DMS79 (cell line): ENCODE results near the gene NLRP5.
"Not testable (repeated sequence)": the region's sequence is repeated elsewhere in the genome, so short reads cannot be mapped to it uniquely, and the experiment has no call there.

Experiments
- DNase-seq: peaks from one replicate; lab custom pipeline; 2025; lab: John Stamatoyannopoulos, UW

NLRP5 gene

GRCh38 chr19:55986487-55986886, at the start of gene NLRP5:
Gene NLRP5, plus strand, starts transcription at chr19:55986775.
- DNase-seq: peak; percentile 84

DNA sequence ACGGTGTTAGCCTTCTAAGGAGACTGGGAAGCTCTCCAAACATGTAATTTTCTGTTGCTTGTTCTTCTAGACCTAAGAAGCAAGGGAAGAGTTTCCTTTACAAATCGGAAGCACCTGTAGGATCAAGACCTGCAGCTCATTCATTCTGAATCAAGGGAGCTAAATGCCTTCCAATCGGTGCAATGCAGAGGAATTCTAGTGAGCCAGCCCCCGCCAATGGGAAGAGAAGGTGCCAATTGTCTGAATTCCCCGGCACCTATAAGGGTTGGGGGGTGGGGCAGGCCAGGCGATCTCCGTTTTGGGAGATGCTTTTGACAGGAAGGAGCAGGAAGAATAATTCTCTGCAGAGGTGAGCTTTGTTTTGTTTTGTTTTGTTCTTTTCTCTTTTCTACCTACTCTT, 47.4 kb upstream of the NLRP5 start:
- DNase-seq: no peak

- DNase-seq: no peak
These were observed 46.3 kb upstream of the NLRP5 start for GRCh38 chr19:55940306-55940705.

DNA sequence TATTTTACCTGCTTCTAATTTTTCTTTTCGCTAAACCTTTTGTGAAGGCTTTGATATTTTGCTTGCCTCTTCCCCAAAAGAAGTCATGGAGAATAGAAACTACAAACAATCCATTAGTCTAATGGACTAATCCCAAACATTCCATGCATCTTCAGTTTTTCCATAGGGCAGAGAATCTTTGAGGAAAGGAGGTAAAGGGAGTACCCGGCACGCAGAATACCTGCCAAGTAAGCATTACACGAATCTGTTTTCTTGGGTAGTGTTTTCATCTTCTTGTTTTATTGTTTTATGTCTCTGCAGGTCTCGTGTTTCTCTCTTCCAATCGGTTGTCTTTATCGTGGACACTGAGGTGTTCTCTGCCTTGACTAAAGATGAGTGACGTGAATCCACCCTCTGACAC, 39.0 kb upstream of the NLRP5 start, which contains the start of gene NLRP8:
Gene NLRP8 (plus strand): TSS at position 301 of the 400 bp plus-strand sequence.
- no peak for DNase-seq

DNA sequence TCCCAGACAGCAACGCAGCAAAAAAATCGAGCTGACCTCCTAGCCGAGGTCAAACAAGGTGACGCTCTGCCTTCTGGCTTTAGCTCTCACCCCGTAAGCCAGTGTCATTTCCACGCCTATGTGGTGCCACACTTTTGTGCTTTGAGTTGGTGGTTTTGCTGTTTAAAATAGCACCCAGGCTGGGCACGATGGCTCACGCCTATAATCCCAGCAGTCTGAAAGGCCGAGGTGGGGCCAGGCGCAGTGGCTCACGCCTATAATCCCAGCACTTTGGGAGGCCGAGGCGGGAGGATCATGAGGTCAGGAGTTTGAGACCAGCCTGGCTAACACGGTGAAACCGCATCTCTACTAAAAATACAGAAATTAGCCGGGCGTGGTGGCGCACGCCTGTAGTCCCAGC, 36.0 kb upstream of the NLRP5 start:
- not testable (repeated sequence) for DNase-seq

DNA sequence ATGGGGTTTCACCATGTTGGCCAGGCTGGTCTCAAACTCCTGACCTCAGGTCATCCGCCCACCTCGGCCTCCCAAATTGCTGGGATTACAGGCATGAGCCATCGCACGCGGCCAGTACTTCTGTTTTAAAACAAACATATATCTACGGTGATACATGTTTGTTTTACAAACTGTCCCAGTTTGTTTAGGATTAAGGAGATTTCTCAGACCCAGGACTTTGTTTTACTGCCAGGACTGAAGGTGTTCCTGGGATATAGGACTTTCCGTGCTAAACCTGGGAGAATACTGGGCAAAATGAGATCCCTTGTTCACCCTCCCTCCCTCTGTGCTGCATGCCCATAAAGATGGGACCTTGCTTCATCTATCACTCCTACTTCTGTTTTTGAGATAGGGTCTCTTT, 30.1 kb upstream of the NLRP5 start:
- DNase-seq: no peak

GRCh38 chr19:55958356-55958755, 28.2 kb upstream of the NLRP5 start:
- DNase-seq: no peak

GRCh38 chr19:55959996-55960675, 26.4 kb upstream of the NLRP5 start:
- no peak for DNase-seq

- no peak for DNase-seq
These were observed 24.4 kb upstream of the NLRP5 start for GRCh38 chr19:55962186-55962585.

GRCh38 chr19:55973982-55974381, 12.6 kb upstream of the NLRP5 start:
- DNase-seq: no peak

GRCh38 chr19:55980415-55980814, 6.2 kb upstream of the NLRP5 start:
- DNase-seq: no peak

DNA sequence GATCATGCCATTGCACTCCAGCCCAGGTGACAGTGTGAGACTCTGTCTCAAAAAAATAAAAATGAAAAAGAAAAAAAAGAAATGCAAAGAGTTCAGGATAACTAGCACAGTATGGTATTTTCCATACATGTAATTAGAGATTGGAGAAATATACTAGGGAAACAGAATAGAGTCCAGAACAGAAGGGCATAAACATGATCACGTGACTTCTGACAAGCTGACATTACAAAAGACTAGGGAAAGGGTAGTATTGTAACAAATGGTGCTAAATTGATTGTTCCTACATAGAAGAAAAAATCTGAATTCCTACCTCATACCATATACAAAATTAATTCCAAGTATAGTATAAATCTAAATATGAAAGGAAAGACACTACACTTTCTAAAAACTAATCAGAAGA, 1.3 kb upstream of the NLRP5 start:
- DNase-seq: no peak

- no peak for DNase-seq
These were observed 4.3 kb downstream of the NLRP5 start for GRCh38 chr19:55990831-55991230.

DNA sequence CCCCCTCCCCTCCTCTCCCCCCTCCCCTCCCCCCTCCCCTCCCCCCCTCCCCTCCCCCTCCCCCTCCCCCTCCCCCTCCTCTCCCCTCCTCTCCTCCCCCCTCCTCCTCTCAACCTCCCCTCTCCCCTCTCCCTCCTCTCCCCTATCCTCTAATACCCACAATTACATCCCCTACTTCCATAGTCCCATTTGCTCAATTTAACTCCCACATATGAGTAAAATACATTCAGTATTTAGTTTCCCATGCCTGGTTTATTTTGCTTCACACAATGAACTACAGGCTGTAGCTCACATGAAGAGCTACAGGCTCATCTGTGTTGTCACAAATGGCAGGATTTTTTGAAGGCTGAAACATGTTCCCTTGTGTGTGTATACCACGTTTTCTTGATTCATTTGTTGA, 6.9 kb downstream of the NLRP5 start:
- no peak for DNase-seq

DNA sequence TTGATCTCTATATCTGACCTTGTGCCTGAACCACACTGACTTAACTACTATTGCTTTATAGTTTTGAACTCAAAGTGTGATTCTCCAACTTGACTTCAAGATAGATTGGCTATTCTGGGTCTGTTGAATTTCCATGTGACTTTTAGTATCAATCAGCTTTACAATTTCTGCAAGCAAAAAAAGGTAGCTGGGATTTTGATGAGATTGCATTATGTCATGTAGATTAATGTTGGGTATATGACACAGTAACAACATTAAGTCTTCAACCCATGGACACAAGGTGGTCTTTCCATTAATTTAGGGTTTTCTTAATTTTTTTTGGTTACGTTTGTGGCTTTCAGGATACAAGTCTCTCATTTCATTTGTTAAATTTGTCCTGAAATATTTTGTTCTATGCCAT, 28.2 kb downstream of the NLRP5 start:
- DNase-seq: no peak

DNA sequence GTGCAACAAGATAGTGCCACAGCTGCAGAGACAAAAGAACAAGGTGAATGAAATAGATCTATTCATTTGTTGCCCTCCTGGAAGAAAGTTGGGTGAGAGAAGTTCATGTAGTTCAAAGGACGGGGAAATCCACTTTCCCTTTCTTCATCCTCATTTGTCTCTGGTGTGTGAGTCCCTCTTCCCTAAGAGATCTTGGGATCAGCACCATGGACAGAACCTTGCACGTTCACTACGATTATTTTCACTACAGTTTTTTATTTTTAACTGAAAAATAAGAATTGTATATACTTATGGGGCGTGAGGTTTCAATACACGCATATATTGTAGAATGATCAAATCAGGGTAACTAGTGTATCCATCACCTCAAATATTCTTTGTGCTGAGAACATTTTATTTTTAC, 29.2 kb downstream of the NLRP5 start:
- DNase-seq: no peak

DNA sequence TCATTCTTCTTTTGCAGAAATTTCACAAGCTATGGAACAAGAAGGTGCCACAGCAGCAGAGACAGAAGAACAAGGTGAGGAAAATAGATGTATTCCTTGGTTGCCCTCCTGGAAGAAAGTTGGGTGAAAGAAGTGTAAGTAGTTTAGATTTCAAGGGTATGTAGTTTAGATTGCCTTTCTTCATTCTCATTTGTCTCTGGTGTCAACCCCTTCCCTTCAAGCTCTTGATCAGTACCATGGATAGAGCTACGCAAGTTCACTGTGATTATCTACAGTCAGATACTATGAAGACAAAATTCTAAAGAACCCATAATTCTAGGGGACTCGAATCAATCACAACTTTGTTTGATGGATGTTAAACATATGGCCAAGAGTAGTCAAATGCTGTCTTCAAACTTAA, 32.8 kb downstream of the NLRP5 start:
- DNase-seq: not testable (repeated sequence)

GRCh38 chr19:56020355-56020975, 33.9 kb downstream of the NLRP5 start:
- DNase-seq: not testable (repeated sequence)

DNA sequence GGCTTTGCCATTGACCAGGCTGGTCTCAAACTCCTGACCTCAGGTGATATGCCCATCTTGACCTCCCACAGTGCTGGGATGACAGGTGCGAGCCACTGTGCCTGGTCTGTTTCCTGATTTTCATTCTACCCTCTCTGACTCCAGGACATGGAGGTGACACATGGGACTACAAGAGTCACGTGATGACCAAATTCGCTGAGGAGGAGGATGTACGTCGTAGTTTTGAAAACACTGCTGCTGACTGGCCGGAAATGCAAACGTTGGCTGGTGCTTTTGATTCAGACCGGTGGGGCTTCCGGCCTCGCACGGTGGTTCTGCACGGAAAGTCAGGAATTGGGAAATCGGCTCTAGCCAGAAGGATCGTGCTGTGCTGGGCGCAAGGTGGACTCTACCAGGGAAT, 40.2 kb downstream of the NLRP5 start:
- DNase-seq: no peak

DNA sequence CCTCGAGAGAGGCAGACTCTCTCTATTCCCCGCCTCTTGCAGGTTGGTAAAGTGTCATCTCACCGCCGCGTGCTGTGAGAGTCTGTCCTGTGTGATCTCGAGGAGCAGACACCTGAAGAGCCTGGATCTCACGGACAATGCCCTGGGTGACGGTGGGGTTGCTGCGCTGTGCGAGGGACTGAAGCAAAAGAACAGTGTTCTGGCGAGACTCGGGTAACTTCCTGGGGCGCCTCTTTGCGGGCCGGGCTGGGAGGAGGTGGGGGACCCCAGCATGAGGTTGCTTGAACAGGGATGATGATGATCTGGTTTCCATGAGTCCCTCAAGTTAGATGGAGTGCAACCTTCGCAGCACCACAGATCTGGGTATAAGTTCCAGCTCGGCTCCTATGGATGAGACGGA, 67.0 kb downstream of the NLRP5 start:
- no peak for DNase-seq

GRCh38 chr19:56066152-56067023, 79.8 kb downstream of the NLRP5 start:
- peak; percentile 46 for DNase-seq

DNA sequence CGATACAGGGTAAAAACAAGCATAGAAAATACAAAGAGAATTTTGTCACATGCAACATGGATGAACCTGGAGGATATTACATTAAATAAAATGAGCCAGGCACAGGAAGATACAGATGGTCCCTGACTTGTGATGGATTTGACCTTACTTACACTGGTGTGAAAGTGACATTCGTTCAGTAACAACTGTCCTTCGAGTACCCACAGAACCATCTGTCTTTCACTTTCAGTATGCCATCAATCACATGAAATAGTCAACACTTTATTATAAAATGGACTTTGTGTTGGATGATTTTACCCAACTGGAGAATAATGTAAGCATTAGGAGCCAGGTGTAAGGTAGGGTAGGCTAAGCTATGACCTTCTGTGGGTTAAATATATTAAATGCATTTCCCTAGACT, 83.1 kb downstream of the NLRP5 start:
- DNase-seq: no peak

DNA sequence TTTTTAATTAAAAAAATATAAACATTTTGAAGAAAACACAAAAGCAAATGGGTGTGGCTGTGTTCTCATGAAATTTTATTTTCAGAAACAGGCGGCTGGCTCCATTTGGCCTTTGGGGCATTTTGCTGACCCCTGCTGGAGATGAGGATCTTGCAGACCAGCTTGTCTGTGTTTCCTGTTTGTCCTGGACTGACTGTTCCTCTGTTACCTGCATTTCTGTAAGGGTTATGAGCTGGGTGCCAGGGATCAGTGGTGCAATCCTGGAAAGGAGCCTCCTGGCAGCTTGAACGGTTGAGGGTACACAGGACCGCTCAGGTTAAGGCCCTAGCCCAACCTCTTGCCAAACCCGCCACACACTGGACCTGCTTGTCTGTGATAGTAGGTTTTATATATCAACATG, 84.6 kb downstream of the NLRP5 start:
- no peak for DNase-seq
